Thyroid gland (tissue), 4 donors: ENCODE results near the gene CD180.

Experiments used
- POLR2A ChIP-seq, 2 donors: fragments of 450-650 bp; IDR thresholded peaks; one replicate each; pipeline ENCODE4 v1.6.1; 2017; ENCODE audit warnings: antibody characterized with exemption in 2 of 2, mild to moderate bottlenecking in 2 of 2, moderate library complexity in 1 of 2
- TF ChIP-seq, protein P1 (sequence below), 6 experiments: fragments of 200-600 bp in 3 of 6; fragments of 450-650 bp in 3 of 6; sonication (generic) in 3 of 6; IDR thresholded peaks; one replicate each; pipeline ENCODE4 v1.5.1; 2016 to 2019; ENCODE audit warnings: antibody characterized with exemption in 6 of 6, mild to moderate bottlenecking in 2 of 6, inconsistent platforms in 1 of 6, moderate library complexity in 1 of 6

DNA sequence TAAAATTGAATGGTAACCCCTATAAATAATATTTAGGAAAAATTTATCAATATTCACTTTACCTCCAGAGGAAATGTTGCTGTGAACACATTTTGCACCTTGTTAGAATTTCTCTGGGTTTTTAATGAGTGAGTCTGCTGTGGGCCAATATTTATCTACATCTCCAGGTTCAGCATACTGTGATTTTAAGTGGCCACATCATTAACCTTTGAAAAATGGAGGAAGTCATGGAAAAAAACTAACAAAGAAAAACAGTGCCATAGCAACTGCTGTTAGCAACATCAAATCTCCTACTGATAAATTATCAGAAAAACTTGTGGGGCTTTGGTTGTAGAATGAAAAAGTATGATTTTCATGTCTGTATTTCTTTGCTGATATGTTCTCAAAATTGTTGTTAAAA, 55.0 kb downstream of the CD180 start:
- TF ChIP-seq POLR2A (IDR thresholded peaks at IDR 0.05), result no peak
- TF ChIP-seq, protein P1, sequence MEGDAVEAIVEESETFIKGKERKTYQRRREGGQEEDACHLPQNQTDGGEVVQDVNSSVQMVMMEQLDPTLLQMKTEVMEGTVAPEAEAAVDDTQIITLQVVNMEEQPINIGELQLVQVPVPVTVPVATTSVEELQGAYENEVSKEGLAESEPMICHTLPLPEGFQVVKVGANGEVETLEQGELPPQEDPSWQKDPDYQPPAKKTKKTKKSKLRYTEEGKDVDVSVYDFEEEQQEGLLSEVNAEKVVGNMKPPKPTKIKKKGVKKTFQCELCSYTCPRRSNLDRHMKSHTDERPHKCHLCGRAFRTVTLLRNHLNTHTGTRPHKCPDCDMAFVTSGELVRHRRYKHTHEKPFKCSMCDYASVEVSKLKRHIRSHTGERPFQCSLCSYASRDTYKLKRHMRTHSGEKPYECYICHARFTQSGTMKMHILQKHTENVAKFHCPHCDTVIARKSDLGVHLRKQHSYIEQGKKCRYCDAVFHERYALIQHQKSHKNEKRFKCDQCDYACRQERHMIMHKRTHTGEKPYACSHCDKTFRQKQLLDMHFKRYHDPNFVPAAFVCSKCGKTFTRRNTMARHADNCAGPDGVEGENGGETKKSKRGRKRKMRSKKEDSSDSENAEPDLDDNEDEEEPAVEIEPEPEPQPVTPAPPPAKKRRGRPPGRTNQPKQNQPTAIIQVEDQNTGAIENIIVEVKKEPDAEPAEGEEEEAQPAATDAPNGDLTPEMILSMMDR (IDR thresholded peaks at IDR 0.05), result no peak
